ENCODE data around the gene ABCA3.

ABCA3 gene

DNA sequence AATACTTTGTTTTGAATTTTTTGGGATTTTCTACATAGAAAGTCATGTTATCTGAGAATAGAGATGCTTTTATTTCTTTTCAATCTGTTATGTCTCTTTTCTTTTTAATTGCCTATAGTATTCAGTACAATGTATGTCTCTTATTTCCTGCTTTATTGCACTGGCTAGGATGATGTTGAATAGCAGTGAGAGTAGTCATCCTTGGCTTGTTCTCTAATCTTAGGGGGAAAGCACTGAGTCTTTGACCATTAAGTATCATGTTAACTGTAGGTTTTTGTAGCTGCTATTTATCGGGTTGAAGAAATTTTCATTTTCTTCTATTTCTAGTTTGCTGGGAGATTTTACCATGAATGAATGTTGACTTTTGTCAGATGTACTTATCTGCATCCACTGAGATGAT, 10.0 kb upstream of the ABCA3 start:
- no peak for DNase-seq (ENCODE audit: low read depth)

DNA sequence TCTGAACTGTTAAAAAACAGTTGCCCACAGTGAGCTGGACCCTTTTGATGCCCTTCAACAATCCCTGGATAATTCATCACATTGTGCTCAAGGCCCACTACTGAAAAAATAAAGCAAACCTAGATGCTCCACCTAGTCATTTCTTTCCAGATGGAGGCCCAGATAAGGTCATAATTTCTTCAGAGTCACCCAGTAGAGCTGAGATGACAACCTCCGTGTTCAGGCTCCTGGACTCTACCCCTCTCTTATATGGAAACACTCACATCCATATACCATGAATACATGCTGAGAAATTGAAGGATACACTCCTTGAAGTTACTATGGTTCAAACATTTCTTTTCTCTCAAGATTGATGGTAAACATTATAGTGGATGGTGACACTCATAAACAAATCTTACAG, 2.7 kb upstream of the ABCA3 start:
- DNase-seq (ENCODE audit: low read depth) = no peak

GRCh38 chr16:2341456-2342447, 1.2 kb upstream of the ABCA3 start:
- no peak for DNase-seq (ENCODE audit: low read depth)

GRCh38 chr16:2339521-2340484, 725 bp downstream of the ABCA3 start:
- peak; percentile 15 for DNase-seq (ENCODE audit: low read depth)

DNA sequence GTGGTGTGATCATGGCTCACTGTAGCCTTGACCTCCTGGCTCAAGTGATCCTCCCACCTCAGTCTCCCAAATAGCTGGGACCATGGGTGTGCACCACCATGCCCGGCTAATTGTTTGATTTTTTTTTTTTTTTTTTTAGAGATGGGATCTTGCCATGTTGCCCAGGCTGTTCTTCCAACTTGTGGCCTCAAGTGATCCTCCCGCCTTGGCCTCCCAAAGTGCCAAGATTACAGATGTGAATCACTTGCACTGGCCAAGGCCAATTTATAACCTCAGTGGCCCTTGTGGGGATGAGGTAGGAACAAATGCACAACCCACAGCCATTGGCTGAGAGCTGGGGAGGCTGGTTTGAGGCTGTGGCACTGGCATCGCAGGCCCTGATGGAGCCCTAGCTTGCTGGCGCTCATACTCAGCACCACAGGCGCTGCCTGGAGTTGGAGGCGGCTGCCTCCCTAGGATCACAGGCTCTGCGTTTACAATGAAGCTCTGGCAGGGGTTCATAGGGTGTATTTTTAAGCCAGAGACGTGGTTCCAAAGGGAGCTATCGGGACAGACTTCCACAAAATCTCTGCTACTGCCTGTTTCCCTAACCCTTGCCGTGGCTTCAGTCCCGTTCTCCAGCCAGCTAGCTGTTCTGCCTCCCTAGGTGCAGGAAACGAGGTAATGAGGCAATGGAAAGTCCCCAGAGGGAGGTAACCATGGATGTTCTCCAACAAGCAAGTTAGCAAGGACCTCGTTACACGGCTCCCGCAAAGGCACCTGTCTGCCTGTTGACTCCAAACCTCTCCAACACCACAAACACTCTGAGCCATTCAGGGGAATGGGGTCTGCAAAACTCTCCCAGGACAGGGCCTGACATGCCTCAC, 2.9 kb downstream of the ABCA3 start:
- no peak for DNase-seq (ENCODE audit: low read depth)

GRCh38 chr16:2335286-2335895, 5.1 kb downstream of the ABCA3 start:
- no peak for DNase-seq (ENCODE audit: low read depth)

DNA sequence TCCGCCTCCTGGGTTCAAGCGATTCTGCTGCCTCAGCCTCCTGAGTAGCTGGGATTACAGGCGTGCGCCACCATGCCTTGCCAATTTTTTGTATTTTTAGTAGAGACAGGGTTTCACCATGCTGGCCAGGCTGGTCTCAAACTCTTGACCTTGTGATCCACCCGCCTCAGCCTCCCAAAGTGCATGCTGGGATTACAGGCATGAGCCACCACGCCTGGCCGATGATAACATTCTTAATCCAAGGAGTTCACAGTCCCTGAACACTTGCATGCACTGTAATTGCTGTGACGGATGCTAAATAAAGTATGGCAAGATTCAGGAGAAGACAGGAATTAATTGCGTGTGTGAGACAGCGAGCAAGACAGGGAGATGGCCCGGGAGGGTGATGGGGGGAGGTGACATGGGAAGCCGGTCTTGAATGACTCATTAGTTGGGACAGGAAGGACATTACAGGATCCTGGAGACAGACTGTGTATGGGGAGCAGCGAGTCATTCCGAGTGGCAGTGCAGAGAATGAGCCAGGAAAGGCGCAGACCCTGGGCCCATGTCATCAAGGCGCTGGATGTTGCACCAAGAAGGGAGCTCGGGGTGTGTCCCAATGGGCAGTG, 6.7 kb downstream of the ABCA3 start:
- DNase-seq (ENCODE audit: low read depth) = no peak

DNA sequence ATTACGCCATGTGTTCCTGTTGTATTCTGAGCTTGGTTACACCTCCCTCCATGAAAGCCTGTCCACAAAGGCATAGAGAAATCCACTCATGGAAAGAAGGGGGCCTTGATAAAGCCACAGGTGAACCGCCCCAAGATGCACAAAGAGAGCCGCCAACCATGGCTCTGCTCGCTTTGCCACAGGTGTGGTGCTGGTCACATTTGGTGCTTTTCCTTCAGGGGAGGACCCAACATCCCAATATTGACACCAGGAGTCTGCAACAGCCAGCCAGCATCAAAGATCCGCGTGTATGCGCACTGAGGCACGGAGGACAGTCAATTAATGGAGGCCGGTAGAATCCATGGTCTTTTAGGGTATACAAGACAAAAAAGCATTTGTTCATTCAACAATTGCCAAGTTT, 7.3 kb downstream of the ABCA3 start:
- no peak for DNase-seq (ENCODE audit: low read depth)

DNA sequence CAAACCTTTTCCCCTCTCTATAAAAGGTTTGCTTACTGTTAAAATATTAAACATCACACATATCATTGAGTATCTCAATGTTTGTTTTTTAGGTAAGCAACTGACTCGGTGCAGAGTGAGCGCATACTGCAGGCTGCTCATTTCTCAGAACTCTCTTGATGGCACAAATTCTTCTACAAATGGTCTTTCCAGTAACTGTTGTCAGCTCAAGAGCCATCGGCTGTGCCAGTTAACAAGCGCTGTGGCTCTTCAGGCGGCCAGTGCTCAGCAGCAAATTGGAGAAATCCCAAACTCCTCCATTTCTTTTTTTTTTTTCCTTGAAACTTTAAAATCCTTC, 8.6 kb downstream of the ABCA3 start:
- DNase-seq (ENCODE audit: low read depth) = no peak

GRCh38 chr16:2331199-2331930, 9.2 kb downstream of the ABCA3 start:
- no peak for DNase-seq (ENCODE audit: low read depth)

DNA sequence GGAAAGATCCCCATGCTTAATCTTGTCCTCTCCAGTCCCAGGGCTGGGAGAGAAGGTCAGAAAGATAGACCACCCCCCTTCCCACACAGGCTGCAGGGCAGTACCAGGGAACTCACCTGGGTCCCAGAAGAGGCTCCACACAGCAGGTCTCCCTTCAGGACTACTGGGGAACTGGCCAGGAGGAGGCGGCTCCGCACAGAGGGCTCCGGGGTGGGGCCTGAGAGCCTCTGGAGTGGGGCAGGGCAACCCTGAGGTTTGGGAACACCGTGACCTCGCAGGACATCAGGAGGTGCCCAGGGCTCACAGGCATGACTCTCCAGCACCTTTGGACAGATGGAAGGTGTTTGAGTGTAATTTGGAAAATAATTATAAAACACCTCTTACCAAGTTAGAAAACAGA, 11.0 kb downstream of the ABCA3 start:
- no peak for DNase-seq (ENCODE audit: low read depth)

- DNase-seq (ENCODE audit: low read depth) = no peak
These were observed 12.1 kb downstream of the ABCA3 start for GRCh38 chr16:2328428-2328827.

- no peak for DNase-seq (ENCODE audit: low read depth)
These were observed 14.3 kb downstream of the ABCA3 start for GRCh38 chr16:2326191-2326590.

GRCh38 chr16:2325791-2326190, 14.7 kb downstream of the ABCA3 start:
- DNase-seq (ENCODE audit: low read depth) = no peak

GRCh38 chr16:2325181-2325580, 15.3 kb downstream of the ABCA3 start:
- no peak for DNase-seq (ENCODE audit: low read depth)

DNA sequence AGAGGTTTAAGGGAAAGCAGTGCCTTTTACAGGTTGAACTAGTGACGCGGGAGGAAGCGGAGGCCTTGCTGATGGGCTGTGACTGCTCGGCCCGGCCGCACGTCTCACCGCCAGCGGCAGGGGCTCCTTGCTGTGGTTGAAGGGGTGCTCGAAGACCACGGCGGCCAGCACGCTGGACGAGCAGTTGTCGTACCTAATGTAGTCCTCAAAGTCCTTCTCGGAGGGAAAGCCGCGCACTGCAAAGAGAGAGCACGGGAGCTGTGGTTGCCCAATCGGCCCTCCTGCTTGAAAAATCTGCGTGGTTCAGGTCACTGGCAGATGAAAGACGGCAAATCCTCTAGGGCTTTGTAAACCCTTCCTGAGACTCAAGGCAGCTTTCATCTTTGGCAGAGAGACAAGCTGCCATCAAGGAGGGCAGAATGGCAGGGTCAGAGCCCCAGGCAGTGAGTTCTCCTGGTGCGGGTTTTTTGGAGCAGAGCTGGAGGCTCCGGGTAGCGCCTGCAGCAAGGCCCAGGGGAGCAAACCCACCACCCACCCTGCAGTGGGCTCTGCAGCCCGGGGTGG, 16.1 kb downstream of the ABCA3 start:
- no peak for DNase-seq (ENCODE audit: low read depth)

- DNase-seq (ENCODE audit: low read depth) = no peak
These were observed 16.8 kb downstream of the ABCA3 start for GRCh38 chr16:2323701-2324100.

- DNase-seq (ENCODE audit: low read depth) = no peak
These were observed 20.9 kb downstream of the ABCA3 start for GRCh38 chr16:2319606-2320005.

DNA sequence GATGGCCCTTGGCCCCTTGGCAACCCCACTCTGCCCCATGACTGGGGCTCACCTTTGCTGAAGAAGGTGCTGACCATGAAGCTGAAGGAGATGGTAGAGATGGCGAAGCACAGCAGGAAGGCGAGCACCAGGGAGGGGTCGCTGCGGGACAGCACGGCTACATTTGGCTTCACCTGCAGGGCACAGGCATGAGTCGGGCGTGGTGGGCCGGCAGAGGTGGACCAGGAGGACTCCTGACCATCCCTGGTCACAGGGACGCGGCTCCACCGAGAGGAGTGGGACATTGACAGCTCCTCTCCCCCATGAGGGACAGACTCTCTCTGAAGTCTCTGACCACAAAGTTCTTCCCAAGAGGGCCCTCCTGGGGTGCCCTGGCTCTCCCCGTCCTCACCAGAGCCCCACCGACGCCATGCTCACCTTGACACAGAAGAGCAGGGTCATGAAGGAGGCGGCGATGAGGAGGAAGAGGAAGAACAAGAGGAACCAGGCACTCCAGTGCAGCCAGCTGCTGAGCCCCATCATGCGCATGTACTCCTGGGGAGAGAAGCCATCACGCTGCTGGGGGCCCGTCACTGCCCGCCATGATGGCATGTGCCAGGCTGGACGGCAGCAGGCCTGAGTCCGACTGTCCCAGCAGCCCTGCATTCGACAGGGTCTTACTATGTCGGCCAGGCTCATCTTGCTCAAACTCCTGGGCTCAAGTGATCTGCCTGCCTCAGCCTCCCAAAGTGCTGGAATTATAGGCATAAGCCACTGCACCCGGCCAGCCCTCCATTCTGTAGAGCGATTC, 23.1 kb downstream of the ABCA3 start:
- DNase-seq (ENCODE audit: low read depth) = no peak
